ENCODE results near the gene RECK.
"Not testable (repeated sequence)": the region's sequence is repeated elsewhere in the genome, so short reads cannot be mapped to it uniquely, and the experiment has no call there.

RECK gene

GRCh38 chr9:36121971-36122370 lies 85.3 kb downstream of the RECK start:
- H3K27ac ChIP-seq (ENCODE audit: low read length): no peak overlapping the region

GRCh38 chr9:36123515-36123914 lies 86.8 kb downstream of the RECK start:
- Histone ChIP-seq H3K4me1 (ENCODE audit: control insufficient read depth, low read depth, low read length) (no peaks in the 10 kb centered on the region), H3K9me3 (ENCODE audit: control insufficient read depth, low read depth, low read length) (no peaks in the 10 kb centered on the region), H3K36me3 (ENCODE audit: control insufficient read depth, low read depth, low read length) (peaks cover 3% of the 10 kb centered on the region), H3K27me3 (ENCODE audit: control insufficient read depth, insufficient read depth, low read length) (no peaks in the 10 kb centered on the region), H3K27ac (ENCODE audit: low read length) (no peak overlapping the region), H3K9ac (ENCODE audit: low read length) (no peak overlapping the region), H3K4me3 (ENCODE audit: low read length) (no peak overlapping the region)

More at GRCh38 chr9:36121971-36122370, 85.3 kb downstream of the RECK start:
- Histone ChIP-seq H3K27me3 (ENCODE audit: control insufficient read depth, insufficient read depth, low read length) (no peaks in the 10 kb centered on the region), H3K9ac (ENCODE audit: low read length) (no peak overlapping the region), H3K4me1 (ENCODE audit: control insufficient read depth, low read depth, low read length) (no peaks in the 10 kb centered on the region), H3K4me3 (ENCODE audit: low read length) (no peak overlapping the region), H3K9me3 (ENCODE audit: control insufficient read depth, low read depth, low read length) (no peaks in the 10 kb centered on the region), H3K36me3 (ENCODE audit: control insufficient read depth, low read depth, low read length) (peaks cover 3% of the 10 kb centered on the region)

GRCh38 chr9:36125062-36125855 lies 88.5 kb downstream of the RECK start:
- no peak overlapping the region for H3K27ac ChIP-seq (ENCODE audit: low read length)
- no peak overlapping the region for H3K4me3 ChIP-seq (ENCODE audit: low read length)
- no peak overlapping the region for H3K9ac ChIP-seq (ENCODE audit: low read length)
- H3K36me3 ChIP-seq (ENCODE audit: control insufficient read depth, low read depth, low read length): peaks cover 3% of the 10 kb centered on the region
- no peaks in the 10 kb centered on the region for H3K27me3 ChIP-seq (ENCODE audit: control insufficient read depth, insufficient read depth, low read length)
- H3K9me3 ChIP-seq (ENCODE audit: control insufficient read depth, low read depth, low read length): no peaks in the 10 kb centered on the region
- no peaks in the 10 kb centered on the region for H3K4me1 ChIP-seq (ENCODE audit: control insufficient read depth, low read depth, low read length)

- H3K9ac ChIP-seq (ENCODE audit: low read length): no peak overlapping the region
- H3K27ac ChIP-seq (ENCODE audit: low read length): no peak overlapping the region
- H3K27me3 ChIP-seq (ENCODE audit: control insufficient read depth, insufficient read depth, low read length): no peaks in the 10 kb centered on the region
- H3K36me3 ChIP-seq (ENCODE audit: control insufficient read depth, low read depth, low read length): no peaks in the 10 kb centered on the region
- no peaks in the 10 kb centered on the region for H3K9me3 ChIP-seq (ENCODE audit: control insufficient read depth, low read depth, low read length)
- H3K4me1 ChIP-seq (ENCODE audit: control insufficient read depth, low read depth, low read length): no peaks in the 10 kb centered on the region
- H3K4me3 ChIP-seq (ENCODE audit: low read length): no peak overlapping the region
These were observed 89.5 kb downstream of the RECK start for GRCh38 chr9:36126016-36126730.

GRCh38 chr9:36127652-36128244 lies 91.0 kb downstream of the RECK start:
- H3K4me1 ChIP-seq (ENCODE audit: control insufficient read depth, low read depth, low read length): peaks cover 4% of the 10 kb centered on the region
- H3K9ac ChIP-seq (ENCODE audit: low read length): no peak overlapping the region
- H3K4me3 ChIP-seq (ENCODE audit: low read length): no peak overlapping the region
- H3K36me3 ChIP-seq (ENCODE audit: control insufficient read depth, low read depth, low read length): no peaks in the 10 kb centered on the region
- no peak overlapping the region for H3K27ac ChIP-seq (ENCODE audit: low read length)
- no peaks in the 10 kb centered on the region for H3K9me3 ChIP-seq (ENCODE audit: control insufficient read depth, low read depth, low read length)
- H3K27me3 ChIP-seq (ENCODE audit: control insufficient read depth, insufficient read depth, low read length): peaks cover 2% of the 10 kb centered on the region

- Histone ChIP-seq H3K27ac (ENCODE audit: low read length) (no peak overlapping the region), H3K36me3 (ENCODE audit: control insufficient read depth, low read depth, low read length) (no peaks in the 10 kb centered on the region), H3K9me3 (ENCODE audit: control insufficient read depth, low read depth, low read length) (no peaks in the 10 kb centered on the region), H3K27me3 (ENCODE audit: control insufficient read depth, insufficient read depth, low read length) (peaks cover 8% of the 10 kb centered on the region), H3K9ac (ENCODE audit: low read length) (no peak overlapping the region), H3K4me1 (ENCODE audit: control insufficient read depth, low read depth, low read length) (peaks cover 4% of the 10 kb centered on the region), H3K4me3 (ENCODE audit: low read length) (no peak overlapping the region)
These were observed 91.6 kb downstream of the RECK start for GRCh38 chr9:36128349-36128748.

GRCh38 chr9:36129139-36129538 lies 92.4 kb downstream of the RECK start:
- Histone ChIP-seq H3K36me3 (ENCODE audit: control insufficient read depth, low read depth, low read length) (no peaks in the 10 kb centered on the region), H3K4me1 (ENCODE audit: control insufficient read depth, low read depth, low read length) (peaks cover 4% of the 10 kb centered on the region), H3K4me3 (ENCODE audit: low read length) (no peak overlapping the region), H3K27ac (ENCODE audit: low read length) (no peak overlapping the region), H3K27me3 (ENCODE audit: control insufficient read depth, insufficient read depth, low read length) (peaks cover 16% of the 10 kb centered on the region), H3K9me3 (ENCODE audit: control insufficient read depth, low read depth, low read length) (no peaks in the 10 kb centered on the region), H3K9ac (ENCODE audit: low read length) (no peak overlapping the region)

- H3K9ac ChIP-seq (ENCODE audit: low read length); H3K36me3 ChIP-seq (ENCODE audit: control insufficient read depth, low read depth, low read length); H3K27ac ChIP-seq (ENCODE audit: low read length); H3K4me3 ChIP-seq (ENCODE audit: low read length); H3K9me3 ChIP-seq (ENCODE audit: control insufficient read depth, low read depth, low read length): not testable (repeated sequence)
- peaks cover 15% of the 10 kb centered on the region for H3K4me1 ChIP-seq (ENCODE audit: control insufficient read depth, low read depth, low read length)
- H3K27me3 ChIP-seq (ENCODE audit: control insufficient read depth, insufficient read depth, low read length): peaks cover 38% of the 10 kb centered on the region
These were observed 95.0 kb downstream of the RECK start for GRCh38 chr9:36131666-36132065.

GRCh38 chr9:36132086-36132485 lies 95.4 kb downstream of the RECK start:
- Histone ChIP-seq H3K27me3 (ENCODE audit: control insufficient read depth, insufficient read depth, low read length) (peaks cover 42% of the 10 kb centered on the region), H3K27ac (ENCODE audit: low read length) (no peak overlapping the region), H3K4me1 (ENCODE audit: control insufficient read depth, low read depth, low read length) (peaks cover 15% of the 10 kb centered on the region), H3K4me3 (ENCODE audit: low read length) (no peak overlapping the region), H3K9ac (ENCODE audit: low read length) (no peak overlapping the region), H3K36me3 (ENCODE audit: control insufficient read depth, low read depth, low read length) (no peaks in the 10 kb centered on the region), H3K9me3 (ENCODE audit: control insufficient read depth, low read depth, low read length) (no peaks in the 10 kb centered on the region)

- Histone ChIP-seq H3K27ac (ENCODE audit: low read length) (no peak overlapping the region), H3K9me3 (ENCODE audit: control insufficient read depth, low read depth, low read length) (no peaks in the 10 kb centered on the region), H3K27me3 (ENCODE audit: control insufficient read depth, insufficient read depth, low read length) (peaks cover 71% of the 10 kb centered on the region), H3K9ac (ENCODE audit: low read length) (no peak overlapping the region), H3K4me3 (ENCODE audit: low read length) (peak overlapping the region; percentile 75), H3K4me1 (ENCODE audit: control insufficient read depth, low read depth, low read length) (peaks cover 15% of the 10 kb centered on the region), H3K36me3 (ENCODE audit: control insufficient read depth, low read depth, low read length) (no peaks in the 10 kb centered on the region)
These were observed 98.2 kb downstream of the RECK start for GRCh38 chr9:36134761-36135505.

GRCh38 chr9:36135741-36136271 lies 99.1 kb downstream of the RECK start:
- no peaks in the 10 kb centered on the region for H3K9me3 ChIP-seq (ENCODE audit: control insufficient read depth, low read depth, low read length)
- H3K9ac ChIP-seq (ENCODE audit: low read length): no peak overlapping the region
- peaks cover 15% of the 10 kb centered on the region for H3K4me1 ChIP-seq (ENCODE audit: control insufficient read depth, low read depth, low read length)
- H3K27ac ChIP-seq (ENCODE audit: low read length): no peak overlapping the region
- peak overlapping the region; percentile 75 for H3K4me3 ChIP-seq (ENCODE audit: low read length)
- H3K27me3 ChIP-seq (ENCODE audit: control insufficient read depth, insufficient read depth, low read length): peaks cover 78% of the 10 kb centered on the region
- H3K36me3 ChIP-seq (ENCODE audit: control insufficient read depth, low read depth, low read length): no peaks in the 10 kb centered on the region
